ENCODE measurements around the gene FAM236D. TPM values are rescaled to one million over a fixed set of nuclear protein-coding genes. Genes with fewer than 3 reads are reported as not detected.

FAM236D gene
- not detected in 2 replicates for total RNA-seq

DNA sequence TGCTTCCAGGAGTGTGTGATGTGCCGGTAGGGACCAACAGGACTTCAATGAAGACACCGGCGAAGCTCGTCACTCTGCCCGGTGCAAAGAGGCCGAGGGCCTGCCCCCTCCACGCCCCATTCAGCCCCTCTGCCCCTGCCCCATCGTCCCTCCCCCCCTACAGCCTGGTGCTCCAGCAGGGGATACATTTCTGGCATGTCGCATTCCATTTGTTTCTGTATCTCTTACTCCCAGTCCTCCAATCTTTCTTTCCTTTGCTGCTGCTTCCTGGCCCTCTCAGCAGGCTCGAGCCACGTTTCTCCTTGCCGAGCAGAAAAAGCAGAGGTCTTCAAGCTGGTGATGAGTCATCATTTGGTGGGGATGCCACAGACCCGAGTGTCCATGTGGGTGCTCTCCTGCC is at the start of gene FAM236D:
Gene FAM236D, minus strand, starts transcription at position 101 of the 400 bp plus-strand sequence. Its CDS starts 100 bp downstream, at position 1.

DNA sequence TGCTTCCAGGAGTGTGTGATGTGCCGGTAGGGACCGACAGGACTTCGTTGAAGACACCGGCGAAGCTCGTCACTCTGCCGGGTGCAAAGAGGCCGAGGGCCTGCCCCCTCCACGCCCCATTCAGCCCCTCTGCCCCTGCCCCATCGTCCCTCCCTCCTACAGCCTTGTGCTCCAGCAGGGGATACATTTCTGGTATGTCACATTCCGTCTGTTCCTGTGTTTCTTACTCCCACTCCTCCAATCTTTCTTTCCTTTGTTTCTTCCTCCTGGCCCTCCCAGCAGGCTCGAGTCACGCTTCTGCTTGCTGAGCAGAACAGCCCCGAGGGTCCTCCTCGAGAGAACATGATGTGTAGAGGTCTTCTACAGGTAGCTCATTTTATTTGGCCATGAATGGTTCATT is 25.4 kb downstream of the FAM236D start, which contains the start of gene FAM236B:
Gene FAM236B, minus strand, starts transcription at position 101 of the 400 bp plus-strand sequence. Its CDS starts 100 bp downstream, at position 1.

DNA sequence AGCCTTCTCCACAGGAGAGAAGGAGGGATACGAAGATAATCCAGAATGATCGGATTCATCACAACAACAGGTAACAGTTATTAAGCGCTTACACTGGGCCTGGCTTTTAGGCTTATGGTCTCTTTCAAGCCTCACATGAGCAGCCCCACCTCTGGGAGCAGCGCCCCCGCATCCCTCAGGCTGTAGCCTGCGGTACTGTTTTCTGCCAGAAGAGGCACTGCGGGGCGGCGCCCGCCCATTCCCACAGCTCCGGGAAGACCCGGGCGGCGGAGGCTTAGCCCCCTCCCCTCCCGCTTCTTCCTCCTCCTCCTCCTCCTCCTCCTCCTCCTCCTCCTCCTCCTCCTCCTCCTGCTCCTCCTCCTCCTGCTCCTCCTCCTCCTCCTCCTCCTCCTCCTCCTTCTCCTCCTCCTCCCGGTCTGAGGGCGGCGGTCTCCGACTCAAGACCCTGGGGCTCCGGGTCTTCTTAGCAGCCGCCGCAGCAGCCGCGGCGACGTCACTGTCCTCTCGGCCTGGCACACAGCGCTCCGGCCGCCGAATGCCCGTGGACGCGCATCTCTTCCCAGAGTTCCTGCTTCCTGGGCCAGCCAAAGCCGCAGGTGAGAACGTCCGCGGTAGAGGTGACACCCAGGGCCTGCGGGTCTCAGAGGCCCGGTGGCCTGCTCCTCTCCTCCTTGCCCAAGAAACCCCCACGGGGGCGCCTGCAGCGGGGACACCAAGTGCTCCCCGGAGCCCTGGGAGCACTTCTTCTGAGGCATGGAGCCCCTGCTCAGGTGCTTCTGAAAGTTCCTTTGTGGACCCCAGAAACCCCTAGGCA is 31.1 kb downstream of the FAM236D start, which contains the start of gene DMRTC1B:
Gene DMRTC1B, plus strand, starts transcription at position 238 of the 814 bp plus-strand sequence. CDS start 68,246 bp downstream, outside the sequence.

Other genes starting within 250 kb of the FAM236D start
- 30.9 and 37.2 TPM in 2 replicates for gene HDAC8, start 235.4 kb downstream of the FAM236D start, total RNA-seq
- 5.8 and 8.5 TPM in 2 replicates for gene PHKA1, start 93.9 kb downstream of the FAM236D start, total RNA-seq
- gene DMRTC1B, start 31.3 kb downstream of the FAM236D start, total RNA-seq: not detected in 2 replicates
- gene FAM236B, start 25.6 kb downstream of the FAM236D start, total RNA-seq: not detected in 2 replicates
- gene FAM236C, start 104.4 kb upstream of the FAM236D start, total RNA-seq: not detected in 2 replicates
- gene FAM236A, start 130.0 kb upstream of the FAM236D start, total RNA-seq: not detected in 2 replicates
- gene DMRTC1, start 135.6 kb upstream of the FAM236D start, total RNA-seq: not detected in 2 replicates
- not detected in 2 replicates for gene PABPC1L2B, start 194.7 kb upstream of the FAM236D start, total RNA-seq